Hepatocyte (in vitro differentiated cells): ENCODE measurements around the gene ZKSCAN1. TPM values are rescaled to one million over a fixed set of nuclear protein-coding genes. Genes with fewer than 3 reads are reported as not detected.

Experiments
- DNase-seq: peaks from one replicate; pipeline ENCODE4 v3.0.0-alpha.2; 2016; ENCODE audit warnings: low spot score
- H2AFZ ChIP-seq: fragments of 200-600 bp; sonication (generic); 2 replicates; pipeline ENCODE4 v1.6.0; 2016; ENCODE audit warnings: antibody characterized with exemption, mild to moderate bottlenecking
- H3K27ac ChIP-seq: fragments of 200-600 bp; sonication (generic); 2 replicates; pipeline ENCODE4 v1.5.1; 2016; ENCODE audit warnings: mild to moderate bottlenecking
- H3K27me3 ChIP-seq: fragments of 200-600 bp; sonication (generic); 2 replicates; pipeline ENCODE4 v1.6.1; 2016
- H3K36me3 ChIP-seq: fragments of 200-600 bp; sonication (generic); replicated peaks from 2 replicates; pipeline ENCODE4 v1.5.1; 2016; ENCODE audit warnings: low read depth; ENCODE audit not compliant: insufficient read depth
- H3K4me1 ChIP-seq: fragments of 200-600 bp; sonication (generic); 2 replicates; pipeline ENCODE4 v1.5.1; 2016; ENCODE audit warnings: mild to moderate bottlenecking, moderate library complexity; ENCODE audit not compliant: insufficient read depth
- H3K4me2 ChIP-seq: fragments of 200-600 bp; sonication (generic); 2 replicates; pipeline ENCODE4 v1.6.0; 2016
- H3K4me3 ChIP-seq: fragments of 200-600 bp; sonication (generic); 2 replicates; pipeline ENCODE4 v1.5.1; 2016; ENCODE audit warnings: mild to moderate bottlenecking
- H3K79me2 ChIP-seq: fragments of 200-600 bp; sonication (generic); 2 replicates; pipeline ENCODE4 v1.6.0; 2017; ENCODE audit warnings: mild to moderate bottlenecking
- H3K9me2 ChIP-seq: fragments of 200-600 bp; sonication (generic); replicated peaks from 2 replicates; pipeline ENCODE4 v1.6.0; 2017; ENCODE audit warnings: mild to moderate bottlenecking; ENCODE audit not compliant: insufficient read depth
- H3K9me3 ChIP-seq: fragments of 200-600 bp; sonication (generic); 2 replicates; pipeline ENCODE4 v1.5.1; 2016; ENCODE audit warnings: low read depth, mild to moderate bottlenecking
- H4K20me1 ChIP-seq: fragments of 200-600 bp; sonication (generic); 2 replicates; pipeline ENCODE4 v1.6.0; 2016; ENCODE audit warnings: mild to moderate bottlenecking; ENCODE audit not compliant: insufficient read depth, poor library complexity, severe bottlenecking
- CTCF ChIP-seq: fragments of 200-600 bp; sonication (generic); IDR thresholded peaks from 2 replicates; pipeline ENCODE4 v1.5.1; 2016; ENCODE audit warnings: antibody characterized with exemption, mild to moderate bottlenecking; ENCODE audit not compliant: poor library complexity
- EZH2 ChIP-seq: fragments of 200-600 bp; sonication (generic); IDR thresholded peaks from 2 replicates; pipeline ENCODE4 v1.6.1; 2016; ENCODE audit warnings: antibody characterized with exemption, mild to moderate bottlenecking, borderline replicate concordance
- EZH2phosphoT487 ChIP-seq: fragments of 200-600 bp; sonication (generic); IDR thresholded peaks from one replicate; pipeline ENCODE4 v1.6.1; 2018; ENCODE audit warnings: antibody characterized with exemption, mild to moderate bottlenecking, low read depth, moderate library complexity; ENCODE audit not compliant: unreplicated experiment, severe bottlenecking
- WGBS: methylation state at CpG from one replicate; pipeline ENCODE4 v1.1.6; 2016; ENCODE audit warnings: low lambda C conversion rate; ENCODE audit errors: missing lambda C conversion rate; 5-methylcytosine and 5-hydroxymethylcytosine counted together
- polyA plus RNA-seq: library from polyadenylated mRNA; unstranded; fragments of >200 nt; fragmentation: Nextera tagmentation; extraction: Ambion mirVana; gene quantifications from 2 replicates; pipeline ENCODE4 v1.2.1, GENCODE V29; 2016
- total RNA-seq: library from RNA; depleted of rRNA; stranded (reverse); fragments of >200 nt; gene quantifications from 2 replicates; pipeline ENCODE4 v1.2.3, GENCODE V29; 2014

ZKSCAN1 gene
- total and polyA plus RNA-seq, 2 experiments from 2014 or later: 27.0 to 44.0 TPM

GRCh38 chr7:100040575-100040974 lies 25.2 kb downstream of the ZKSCAN1 start:
- H3K79me2 ChIP-seq: peaks cover 8% of the 10 kb centered on the region
- H3K27ac ChIP-seq: no peak overlapping the region
- 84% methylated on average over 7 of the region's 7 CpGs for WGBS
- no peaks in the 10 kb centered on the region for H3K9me3 ChIP-seq
- no peak overlapping the region for H3K4me3 ChIP-seq
- no peaks in the 10 kb centered on the region for H3K9me2 ChIP-seq
- no peak overlapping the region for H2AFZ ChIP-seq
- no peaks in the 10 kb centered on the region for H3K36me3 ChIP-seq
- TF ChIP-seq EZH2 (no peak), CTCF (no peak), EZH2phosphoT487 (no peak)
- no peak for DNase-seq
- peaks cover 3% of the 10 kb centered on the region for H3K4me1 ChIP-seq
- no peaks in the 10 kb centered on the region for H3K27me3 ChIP-seq
- no peaks in the 10 kb centered on the region for H4K20me1 ChIP-seq
- no peak overlapping the region for H3K4me2 ChIP-seq

GRCh38 chr7:100044718-100045117 lies 29.3 kb downstream of the ZKSCAN1 start:
- TF ChIP-seq EZH2 (no peak), EZH2phosphoT487 (no peak), CTCF (no peak)
- no peaks in the 10 kb centered on the region for H3K9me3 ChIP-seq
- DNase-seq: no peak
- H3K9me2 ChIP-seq: no peaks in the 10 kb centered on the region
- no peak overlapping the region for H2AFZ ChIP-seq
- H3K79me2 ChIP-seq: no peaks in the 10 kb centered on the region
- H3K27ac ChIP-seq: no peak overlapping the region
- no peaks in the 10 kb centered on the region for H3K4me1 ChIP-seq
- no peak overlapping the region for H3K4me2 ChIP-seq
- no peaks in the 10 kb centered on the region for H3K27me3 ChIP-seq
- H3K4me3 ChIP-seq: no peak overlapping the region
- H4K20me1 ChIP-seq: no peaks in the 10 kb centered on the region
- 81% methylated on average over 6 of the region's 6 CpGs for WGBS
- H3K36me3 ChIP-seq: no peaks in the 10 kb centered on the region

GRCh38 chr7:100048680-100049079 lies 33.3 kb downstream of the ZKSCAN1 start:
- Histone ChIP-seq H4K20me1 (no peaks in the 10 kb centered on the region), H2AFZ (peak overlapping the region; percentile 83), H3K27me3 (no peaks in the 10 kb centered on the region), H3K4me2 (peak overlapping the region; percentile 75), H3K9me3 (no peaks in the 10 kb centered on the region), H3K4me1 (no peaks in the 10 kb centered on the region), H3K27ac (no peak overlapping the region), H3K4me3 (no peak overlapping the region), H3K36me3 (no peaks in the 10 kb centered on the region), H3K9me2 (no peaks in the 10 kb centered on the region), H3K79me2 (peaks cover 22% of the 10 kb centered on the region)
- TF ChIP-seq EZH2 (no peak), CTCF (no peak), EZH2phosphoT487 (no peak)
- 90% methylated on average over 4 of the region's 4 CpGs for WGBS
- no peak for DNase-seq
